H1 (cell line): Measurements from ENCODE around the gene BPIFB3. TPM values are rescaled to one million over a fixed set of nuclear protein-coding genes. Genes with fewer than 3 reads are reported as not detected.

Source experiments
- CHD1 ChIP-seq: IDR thresholded peaks from 2 replicates; pipeline ENCODE4 v1.6.1; 2012; ENCODE audit warnings: low read depth, low read length, improper control_type of control experiment
- E2F6 ChIP-seq: IDR thresholded peaks from 2 replicates; pipeline ENCODE4 v1.6.1; 2012; ENCODE audit warnings: inconsistent platforms
- RNF2 ChIP-seq: fragments of 200-900, 300-1000 bp; sonication (generic); IDR thresholded peaks from 2 replicates; pipeline ENCODE4 v1.7.1; 2016; ENCODE audit warnings: borderline replicate concordance, low read depth, mild to moderate bottlenecking, antibody characterized with exemption, low read length; ENCODE audit not compliant: poor library complexity, severe bottlenecking; ENCODE audit errors: missing control alignments
- polyA plus RNA-seq, 7 experiments: library from polyadenylated mRNA; depleted of rRNA in 3 of 7; stranded (reverse) in 5 of 7; unstranded in 2 of 7; fragments of >200 nt in 5 of 7; fragments of 200-250 nt in 2 of 7; gene quantifications; 1 replicate in 5 of 7; 2 replicates in 1 of 7; 4 replicates in 1 of 7; pipeline versions ENCODE4 v1.2.1 to v1.2.3, GENCODE V29; 2011 to 2013; ENCODE audit warnings: missing spikeins in 2 of 7, mixed read lengths in 2 of 7
- total RNA-seq: library from RNA; stranded (reverse); fragmentation: NEBNext Ultra II Directional; extraction: Animal tissue kit (Norgen Biotek cat#: 25700); gene quantifications from 2 replicates; pipeline ENCODE4 v1.2.1, GENCODE V29; 2021

Gene BPIFB3
- total and polyA plus RNA-seq, 2 of the 8 experiments (the other 6 are each of a cell fraction or from before 2014, with no cell fraction given), result not detected

- no peak for TF ChIP-seq E2F6
- no peak for TF ChIP-seq RNF2
- TF ChIP-seq CHD1, result no peak
Observed at GRCh38 chr20:33068251-33068939, 14.7 kb downstream of the BPIFB3 start (continued).
